ENCODE measurements around the gene THBS2. TPM values are rescaled to one million over a fixed set of nuclear protein-coding genes. Genes with fewer than 3 reads are reported as not detected.

The THBS2 gene
- total and polyA plus RNA-seq, 2 of the 4 experiments (the other 2 are of a cell fraction) = 97.3 to 113 TPM

- H3K56ac ChIP-seq (ENCODE audit: extremely low read depth, insufficient read depth, low read length) = no peak overlapping the region
- H3K36me3 ChIP-seq (ENCODE audit: control insufficient read depth, insufficient read depth, low read length) = peaks cover 56% of the 10 kb centered on the region
- in situ Hi-C loops (cut with MboI; ENCODE audit: low sequenced_read_pairs) (no loop called here), intact Hi-C loops (cut with micrococcal nuclease) (no loop called here), dilution Hi-C loops (cut with HindIII; ENCODE audit: low sequenced_read_pairs, unreplicated experiment) (no loop called here)
- peak overlapping the region; percentile 87 for H2AK9ac ChIP-seq (replicated peaks; ENCODE audit: low read depth, low read length, poor library complexity)
- H3K4ac ChIP-seq (ENCODE audit: low read depth, low read length) = peak overlapping the region; percentile 70
- H2BK120ac ChIP-seq (ENCODE audit: low read depth, low read length) = peak overlapping the region; percentile 22
- 0 out of 2 replicates have a peak overlapping the region, but pooled peaks have one; percentile 19 for H3K23ac ChIP-seq (ENCODE audit: low read depth, low read length)
- TF ChIP-seq MAFK (IDR thresholded peaks at IDR 0.05; ENCODE audit: low read depth, low read length) (no peak), RAD21 (IDR thresholded peaks at IDR 0.05; ENCODE audit: low read length) (no peak), MXI1 (IDR thresholded peaks at IDR 0.05; ENCODE audit: borderline replicate concordance, low read depth, low read length) (no peak), MAZ (IDR thresholded peaks at IDR 0.05; ENCODE audit: borderline replicate concordance, low read depth, low read length) (no peak)
- TF ChIP-seq, protein P1, sequence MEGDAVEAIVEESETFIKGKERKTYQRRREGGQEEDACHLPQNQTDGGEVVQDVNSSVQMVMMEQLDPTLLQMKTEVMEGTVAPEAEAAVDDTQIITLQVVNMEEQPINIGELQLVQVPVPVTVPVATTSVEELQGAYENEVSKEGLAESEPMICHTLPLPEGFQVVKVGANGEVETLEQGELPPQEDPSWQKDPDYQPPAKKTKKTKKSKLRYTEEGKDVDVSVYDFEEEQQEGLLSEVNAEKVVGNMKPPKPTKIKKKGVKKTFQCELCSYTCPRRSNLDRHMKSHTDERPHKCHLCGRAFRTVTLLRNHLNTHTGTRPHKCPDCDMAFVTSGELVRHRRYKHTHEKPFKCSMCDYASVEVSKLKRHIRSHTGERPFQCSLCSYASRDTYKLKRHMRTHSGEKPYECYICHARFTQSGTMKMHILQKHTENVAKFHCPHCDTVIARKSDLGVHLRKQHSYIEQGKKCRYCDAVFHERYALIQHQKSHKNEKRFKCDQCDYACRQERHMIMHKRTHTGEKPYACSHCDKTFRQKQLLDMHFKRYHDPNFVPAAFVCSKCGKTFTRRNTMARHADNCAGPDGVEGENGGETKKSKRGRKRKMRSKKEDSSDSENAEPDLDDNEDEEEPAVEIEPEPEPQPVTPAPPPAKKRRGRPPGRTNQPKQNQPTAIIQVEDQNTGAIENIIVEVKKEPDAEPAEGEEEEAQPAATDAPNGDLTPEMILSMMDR (conservative IDR thresholded peaks at IDR 0.05; ENCODE audit: low read depth, low read length) = no peak
- TF ChIP-seq, protein P2, sequence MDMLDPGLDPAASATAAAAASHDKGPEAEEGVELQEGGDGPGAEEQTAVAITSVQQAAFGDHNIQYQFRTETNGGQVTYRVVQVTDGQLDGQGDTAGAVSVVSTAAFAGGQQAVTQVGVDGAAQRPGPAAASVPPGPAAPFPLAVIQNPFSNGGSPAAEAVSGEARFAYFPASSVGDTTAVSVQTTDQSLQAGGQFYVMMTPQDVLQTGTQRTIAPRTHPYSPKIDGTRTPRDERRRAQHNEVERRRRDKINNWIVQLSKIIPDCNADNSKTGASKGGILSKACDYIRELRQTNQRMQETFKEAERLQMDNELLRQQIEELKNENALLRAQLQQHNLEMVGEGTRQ (IDR thresholded peaks at IDR 0.05; ENCODE audit: low read depth, low read length) = no peak
- peak overlapping the region; percentile 33 for H2BK20ac ChIP-seq (ENCODE audit: low read depth, low read length)
- H3K18ac ChIP-seq (ENCODE audit: low read depth, low read length) = peak overlapping the region; percentile 20; the same call in 1 of the 2 replicates
- no peaks in the 10 kb centered on the region for H3K79me1 ChIP-seq (ENCODE audit: low read depth in 1 of 2, low read length in 2 of 2)
- DNase-seq (no peak), ATAC-seq (ENCODE audit: low read depth) (no peak)
- H2BK5ac ChIP-seq (ENCODE audit: low read depth, low read length, poor library complexity, severe bottlenecking) = peak overlapping the region; percentile 70
- H3K4me2 ChIP-seq (ENCODE audit: low read depth, low read length) = no peak overlapping the region
- H2BK15ac ChIP-seq (ENCODE audit: low read depth, low read length) = no peak overlapping the region; the same call in 2 of the 3 replicates
- H2AK5ac ChIP-seq (ENCODE audit: low read depth, low read length) = peak overlapping the region; percentile 69
- H3K4me1 ChIP-seq (ENCODE audit: control insufficient read depth, insufficient read depth, low read length) = peaks cover 7% of the 10 kb centered on the region
- H4K91ac ChIP-seq (ENCODE audit: insufficient read depth, low read depth, low read length) = peak overlapping the region; percentile 65
- POLR2A ChIA-PET (ENCODE audit: unreplicated experiment) = no interaction called here
- peak overlapping the region; percentile 61 to 76; a peak in 3 of 4 replicates for H4K8ac ChIP-seq (ENCODE audit: low read depth in 2 of 2, low read length in 2 of 2)
- no peaks in the 10 kb centered on the region for H3K27me3 ChIP-seq (ENCODE audit: control insufficient read depth, insufficient read depth, low read length)
- H4K20me1 ChIP-seq (ENCODE audit: insufficient read depth, low read length) = no peaks in the 10 kb centered on the region
- no peak overlapping the region for H3K9ac ChIP-seq (ENCODE audit: low read depth, low read length)
- H3K27ac ChIP-seq (ENCODE audit: insufficient read depth, low read length) = peak overlapping the region; percentile 1; the same call in 1 of the 2 replicates
- no peak overlapping the region for H3K4me3 ChIP-seq (ENCODE audit: insufficient read depth, low read depth, low read length)
- peak overlapping the region; percentile 48; the same call in 1 of the 2 replicates for H3K14ac ChIP-seq (replicated peaks; ENCODE audit: low read depth, low read length)
- no CpG with 5 or more reads among the region's 9 CpGs for WGBS, 2 experiments (ENCODE audit: extremely low coverage in 2 of 2, insufficient read length in 1 of 2)
- H3K9me1 ChIP-seq (ENCODE audit: insufficient read depth, low read length) = peaks cover 12% of the 10 kb centered on the region
- CTCF ChIA-PET = interaction anchor here (1.0 kb wide), 1 partner anchor 10 kb away, joined by 3 read pairs; no protein-coding TSS in a partner anchor
- peak overlapping the region; percentile 73 for H2AFZ ChIP-seq (replicated peaks; ENCODE audit: low read length, poor library complexity)
- BruUV-seq (replicated peaks) = no TSS peak
- peaks cover 3% of the 10 kb centered on the region; the same call in 1 of the 2 replicates for H3K9me3 ChIP-seq (ENCODE audit: control insufficient read depth, insufficient read depth, low read length)
- peak overlapping the region; percentile 8 for H4K5ac ChIP-seq (ENCODE audit: low read depth, low read length)
Observed at GRCh38 chr6:169224716-169225115, 28.9 kb downstream of the THBS2 start.
